GM13976 (cell line): ENCODE measurements around the gene DISP2.

Experiments used
- DNase-seq: peaks from one replicate; pipeline ENCODE4 v3.0.0; 2012; ENCODE audit warnings: low spot score
- CTCF ChIP-seq: IDR thresholded peaks from 2 replicates; pipeline ENCODE4 v1.5.1; 2012; ENCODE audit warnings: borderline replicate concordance, mild to moderate bottlenecking; ENCODE audit not compliant: insufficient read depth; ENCODE audit errors: extremely low read depth, missing control alignments, control extremely low read depth
- in situ Hi-C: fragments of 300-500 bp; cut with MboI; formaldehyde crosslinking; loops from one replicate; pipeline ENCODE4 v1.12.0; 2022; ENCODE audit warnings: low sequenced_read_pairs, mixed read lengths, inconsistent platforms; ENCODE audit not compliant: unreplicated experiment

DISP2 gene

GRCh38 chr15:40346579-40347558 lies 11.2 kb upstream of the DISP2 start:
- no peak for DNase-seq
- in situ Hi-C loops: loop anchor here (5.0 kb wide), 1 partner anchor 75 kb away; no protein-coding TSS in a partner anchor
- TF ChIP-seq CTCF: no peak

GRCh38 chr15:40347559-40348473 lies 10.2 kb upstream of the DISP2 start:
- DNase-seq: no peak
- no peak for TF ChIP-seq CTCF
- in situ Hi-C loops: loop anchor here (5.0 kb wide), 1 partner anchor 74 kb away; no protein-coding TSS in a partner anchor

- in situ Hi-C loops: loop anchor here (5.0 kb wide), 1 partner anchor 74 kb away; no protein-coding TSS in a partner anchor
- no peak for DNase-seq
- no peak for TF ChIP-seq CTCF
These were observed 9.5 kb upstream of the DISP2 start for GRCh38 chr15:40348474-40348870.

GRCh38 chr15:40349163-40349562 lies 8.9 kb upstream of the DISP2 start:
- no peak for TF ChIP-seq CTCF

GRCh38 chr15:40352281-40352901 lies 5.6 kb upstream of the DISP2 start:
- in situ Hi-C loops: no loop called here
- DNase-seq: no peak
- no peak for TF ChIP-seq CTCF

More at GRCh38 chr15:40349163-40349562, 8.9 kb upstream of the DISP2 start:
- in situ Hi-C loops: loop anchor here (5.0 kb wide), 1 partner anchor 73 kb away; no protein-coding TSS in a partner anchor
- no peak for DNase-seq

GRCh38 chr15:40353697-40354096 lies 4.3 kb upstream of the DISP2 start:
- DNase-seq: no peak
- no peak for TF ChIP-seq CTCF
- in situ Hi-C loops: no loop called here
